Vagina (tissue), 2 donors: Measurements from ENCODE around the gene CREB5. TPM values are rescaled to one million over a fixed set of nuclear protein-coding genes. Genes with fewer than 3 reads are reported as not detected.
A peak's percentile ranks its signal among the peaks of the same experiment; 100 is the strongest.

ENCODE experiments used
- DNase-seq, 2 donors: peaks; one replicate each; pipeline ENCODE4 v3.0.0-alpha.2; 2017; ENCODE audit errors: extremely low spot score in 2 of 2
- H3K27ac ChIP-seq: fragments of 200-600 bp; sonication (generic); one replicate; pipeline ENCODE4 v1.5.1; 2019
- H3K27me3 ChIP-seq: fragments of 200-600 bp; sonication (generic); one replicate; pipeline ENCODE4 v1.5.1; 2019
- H3K36me3 ChIP-seq, 2 donors: fragments of 200-600 bp; sonication (generic); one replicate each; pipeline ENCODE4 v1.5.1; 2017 to 2019
- H3K4me1 ChIP-seq: fragments of 200-600 bp; sonication (generic); one replicate; pipeline ENCODE4 v1.5.1; 2019
- H3K4me3 ChIP-seq, 2 donors: fragments of 200-600 bp; sonication (generic); 1 replicate in 1 of 2; 2 replicates in 1 of 2; pipeline ENCODE4 v1.5.1; 2016 to 2019
- H3K9me3 ChIP-seq: fragments of 200-600 bp; sonication (generic); one replicate; pipeline ENCODE4 v1.5.1; 2019
- CTCF ChIP-seq, 3 experiments: fragments of 450-650 bp in 2 of 3; fragments of 200-600 bp in 1 of 3; sonication (generic) in 1 of 3; IDR thresholded peaks; one replicate each; pipeline ENCODE4 v1.5.1; 2017 to 2019; ENCODE audit warnings: antibody characterized with exemption in 3 of 3, mild to moderate bottlenecking in 2 of 3, moderate library complexity in 2 of 3
- POLR2A ChIP-seq, 2 donors: fragments of 450-650 bp; IDR thresholded peaks; one replicate each; pipeline ENCODE4 v1.6.1; 2017; ENCODE audit warnings: antibody characterized with exemption in 2 of 2, mild to moderate bottlenecking in 2 of 2, moderate library complexity in 2 of 2
- POLR2AphosphoS5 ChIP-seq, 2 donors: sonication (generic); formaldehyde crosslinking; IDR thresholded peaks; one replicate each; pipeline ENCODE4 v1.9.0; 2017; ENCODE audit warnings: antibody characterized with exemption in 2 of 2, mild to moderate bottlenecking in 2 of 2, low read depth in 1 of 2; ENCODE audit not compliant: insufficient read depth in 1 of 2
- intact Hi-C: fragments of 100-400 bp; cut with DNase I; formaldehyde crosslinking; loops from one replicate; pipeline ENCODE4 v1.15.1; 2023
- total RNA-seq: library from RNA; depleted of rRNA; stranded (reverse); fragments of >200 nt; gene quantifications from one replicate; pipeline ENCODE4 v1.2.3, GENCODE V29; 2016

CREB5 gene
- total RNA-seq, 1 donor from 2014 or later: 23.1 TPM

GRCh38 chr7:28776463-28777157 lies 364.3 kb downstream of the CREB5 start:
- no peak overlapping the region for H3K4me3 ChIP-seq
- intact Hi-C loops: no loop called here
- peaks cover 7% of the 10 kb centered on the region for H3K4me1 ChIP-seq
- no peak overlapping the region for H3K27ac ChIP-seq
- no peak for TF ChIP-seq POLR2A (IDR thresholded peaks at IDR 0.05)
- no peak for TF ChIP-seq POLR2AphosphoS5 (IDR thresholded peaks at IDR 0.05; ENCODE audit: insufficient read depth in 1 of 2, low read depth in 1 of 2)
- no peak for TF ChIP-seq CTCF (IDR thresholded peaks at IDR 0.05)
- no peak for DNase-seq
- H3K36me3 ChIP-seq: no peaks in the 10 kb centered on the region
- H3K27me3 ChIP-seq: no peaks in the 10 kb centered on the region
- H3K9me3 ChIP-seq: no peaks in the 10 kb centered on the region

- H3K4me1 ChIP-seq: peaks cover 7% of the 10 kb centered on the region
- intact Hi-C loops: no loop called here
- H3K9me3 ChIP-seq: no peaks in the 10 kb centered on the region
- H3K4me3 ChIP-seq: no peak overlapping the region
- TF ChIP-seq POLR2AphosphoS5 (IDR thresholded peaks at IDR 0.05; ENCODE audit: insufficient read depth in 1 of 2, low read depth in 1 of 2): peak in 1 of 2 donors; percentile 49
- no peak for TF ChIP-seq CTCF (IDR thresholded peaks at IDR 0.05)
- no peak overlapping the region for H3K27ac ChIP-seq
- no peak for DNase-seq
- no peaks in the 10 kb centered on the region for H3K36me3 ChIP-seq
- H3K27me3 ChIP-seq: no peaks in the 10 kb centered on the region
Observed at GRCh38 chr7:28778786-28779185, 366.5 kb downstream of the CREB5 start.

GRCh38 chr7:28779954-28780353 lies 367.6 kb downstream of the CREB5 start:
- Histone ChIP-seq H3K9me3 (no peaks in the 10 kb centered on the region), H3K36me3 (no peaks in the 10 kb centered on the region), H3K27ac (no peak overlapping the region), H3K4me3 (no peak overlapping the region), H3K4me1 (peaks cover 12% of the 10 kb centered on the region), H3K27me3 (no peaks in the 10 kb centered on the region)
- DNase-seq: no peak
- intact Hi-C loops: no loop called here
- no peak for TF ChIP-seq POLR2AphosphoS5 (IDR thresholded peaks at IDR 0.05; ENCODE audit: insufficient read depth in 1 of 2, low read depth in 1 of 2)
- no peak for TF ChIP-seq POLR2A (IDR thresholded peaks at IDR 0.05)
- TF ChIP-seq CTCF (IDR thresholded peaks at IDR 0.05): no peak

- Histone ChIP-seq H3K4me3 (no peak overlapping the region), H3K27ac (no peak overlapping the region), H3K9me3 (no peaks in the 10 kb centered on the region), H3K36me3 (no peaks in the 10 kb centered on the region), H3K4me1 (peaks cover 12% of the 10 kb centered on the region), H3K27me3 (no peaks in the 10 kb centered on the region)
- intact Hi-C loops: no loop called here
- TF ChIP-seq POLR2A (IDR thresholded peaks at IDR 0.05): no peak
- TF ChIP-seq POLR2AphosphoS5 (IDR thresholded peaks at IDR 0.05; ENCODE audit: insufficient read depth in 1 of 2, low read depth in 1 of 2): no peak
- TF ChIP-seq CTCF (IDR thresholded peaks at IDR 0.05): no peak
- DNase-seq: no peak
Observed at GRCh38 chr7:28782362-28782761, 370.0 kb downstream of the CREB5 start.

- DNase-seq: no peak
- H3K9me3 ChIP-seq: no peaks in the 10 kb centered on the region
- H3K27me3 ChIP-seq: no peaks in the 10 kb centered on the region
- intact Hi-C loops: no loop called here
- H3K4me1 ChIP-seq: peaks cover 5% of the 10 kb centered on the region
- no peak overlapping the region for H3K4me3 ChIP-seq
- H3K36me3 ChIP-seq: no peaks in the 10 kb centered on the region
- no peak for TF ChIP-seq POLR2A (IDR thresholded peaks at IDR 0.05)
- TF ChIP-seq CTCF (IDR thresholded peaks at IDR 0.05): no peak
- TF ChIP-seq POLR2AphosphoS5 (IDR thresholded peaks at IDR 0.05; ENCODE audit: insufficient read depth in 1 of 2, low read depth in 1 of 2): no peak
- H3K27ac ChIP-seq: no peak overlapping the region
Observed at GRCh38 chr7:28784171-28784902, 372.0 kb downstream of the CREB5 start.
